HCT116 (cell line): Measurements from ENCODE around the gene MAML3. TPM values are rescaled to one million over a fixed set of nuclear protein-coding genes. Genes with fewer than 3 reads are reported as not detected.

Experiments
- ATAC-seq: fragments of 200-7000 bp; cut with Tn5 transposase; 2 replicates; pipeline ENCODE4 v1.9.1; 2020; ENCODE audit warnings: mild to moderate bottlenecking, moderate library complexity
- BruUV-seq: library from RNA; stranded (reverse); fragments of 400-500 nt; replicated peaks from 2 replicates; lab custom pipeline; 2021; lab: Mats Ljungman, UMichigan
- CTCF ChIA-PET: fragments of 300-600 bp; sonication (Branson Sonifier 250); formaldehyde crosslinking; loops from one replicate; lab custom pipeline; 2021; ENCODE audit warnings: antibody characterized with exemption; lab: Charles Lee
- POLR2A ChIA-PET: fragments of 300-600, 350-600 bp; sonication (Branson Sonifier 250); formaldehyde crosslinking; loops from one replicate; lab custom pipeline; 2021; ENCODE audit warnings: antibody characterized with exemption; lab: Charles Lee
- RAD21 ChIA-PET, 2 experiments: fragments of 300-600 bp; sonication (Branson Sonifier 250); formaldehyde crosslinking; loops; one replicate each; lab custom pipeline; 2023; ENCODE audit warnings: low total read pairs in 2 of 2; ENCODE audit not compliant: uncharacterized antibody in 2 of 2, unreplicated experiment in 2 of 2, low non-redundant PET in 1 of 2; lab: Charles Lee
- DNase-seq: peaks from one replicate; pipeline ENCODE4 v3.0.0-alpha.2; 2010; ENCODE audit warnings: low read depth, low spot score
- H2AFZ ChIP-seq: fragments of 200-600 bp; shearing (Covaris generic), sonication (generic); 2 replicates; pipeline ENCODE4 v1.6.1; 2017; ENCODE audit warnings: low read depth, mixed run types, mixed read lengths, antibody characterized with exemption, low read length; ENCODE audit not compliant: poor library complexity, severe bottlenecking
- H3K27ac ChIP-seq: 2 replicates; pipeline ENCODE4 v1.5.1; 2012; ENCODE audit warnings: low read depth, low read length
- H3K27me3 ChIP-seq: fragments of 200-600 bp; sonication (generic); 2 replicates; pipeline ENCODE4 v1.6.1; 2016; ENCODE audit warnings: mixed run types, low read length, mixed read lengths; ENCODE audit not compliant: insufficient read depth
- H3K36me3 ChIP-seq, 2 experiments: fragments of 200-500 bp in 1 of 2; fragments of 200-600 bp in 1 of 2; sonication (Bioruptor generic) in 1 of 2; sonication (generic) in 1 of 2; 2 replicates each; pipeline versions ENCODE4 v1.5.1 to v1.6.1; 2014 to 2016; ENCODE audit warnings: low read length in 2 of 2, inconsistent platforms in 1 of 2, mixed read lengths in 1 of 2, mixed run types in 1 of 2; ENCODE audit not compliant: insufficient read depth in 2 of 2, control insufficient read depth in 1 of 2
- H3K4me1 ChIP-seq, 2 experiments: fragments of 200-600 bp in 1 of 2; sonication (generic) in 1 of 2; 2 replicates each; pipeline versions ENCODE4 v1.5.1 to v1.6.1; 2012 to 2017; ENCODE audit warnings: low read length in 2 of 2, inconsistent platforms in 1 of 2, mild to moderate bottlenecking in 1 of 2, mixed read lengths in 1 of 2, mixed run types in 1 of 2, moderate library complexity in 1 of 2; ENCODE audit not compliant: insufficient read depth in 2 of 2, control insufficient read depth in 1 of 2
- H3K4me2 ChIP-seq: fragments of 200-600 bp; sonication (generic); 2 replicates; pipeline ENCODE4 v1.6.1; 2017; ENCODE audit warnings: mixed run types, low read length, mixed read lengths
- H3K4me3 ChIP-seq, 2 experiments: fragments of 200-600 bp in 1 of 2; sonication (generic) in 1 of 2; replicated peaks in 1 of 2; 2 replicates each; pipeline ENCODE4 v1.5.1; 2011 to 2016; ENCODE audit warnings: low read length in 2 of 2, control low read depth in 1 of 2, low read depth in 1 of 2, mild to moderate bottlenecking in 1 of 2, mixed read lengths in 1 of 2, mixed run types in 1 of 2
- H3K79me2 ChIP-seq: fragments of 200-600 bp; sonication (generic); 2 replicates; pipeline ENCODE4 v1.6.1; 2017; ENCODE audit warnings: mild to moderate bottlenecking, mixed run types, low read length, moderate library complexity, mixed read lengths; ENCODE audit not compliant: insufficient read depth
- H3K9ac ChIP-seq: fragments of 200-600 bp; sonication (generic); 2 replicates; pipeline ENCODE4 v1.6.1; 2016; ENCODE audit warnings: low read length, mixed read lengths
- H3K9me2 ChIP-seq: fragments of 200-600 bp; sonication (generic), shearing (Covaris generic); 2 replicates; pipeline ENCODE4 v1.6.1; 2017; ENCODE audit warnings: mixed run types, mild to moderate bottlenecking, moderate library complexity; ENCODE audit not compliant: insufficient read depth
- H3K9me3 ChIP-seq, 2 experiments: fragments of 200-500 bp in 1 of 2; fragments of 200-600 bp in 1 of 2; sonication (Bioruptor generic) in 1 of 2; sonication (generic) in 1 of 2; 2 replicates each; pipeline ENCODE4 v1.6.1; 2014 to 2017; ENCODE audit warnings: low read length in 2 of 2, mixed read lengths in 2 of 2, inconsistent platforms in 1 of 2, low read depth in 1 of 2, mild to moderate bottlenecking in 1 of 2, mixed run types in 1 of 2, moderate library complexity in 1 of 2; ENCODE audit not compliant: control insufficient read depth in 1 of 2, insufficient read depth in 1 of 2
- H4K20me1 ChIP-seq: fragments of 200-600 bp; sonication (generic), shearing (Covaris generic); 2 replicates; pipeline ENCODE4 v1.6.1; 2017; ENCODE audit warnings: mixed run types, mild to moderate bottlenecking, moderate library complexity; ENCODE audit not compliant: insufficient read depth
- ATF3 ChIP-seq: IDR thresholded peaks from 2 replicates; pipeline ENCODE4 v1.6.1; 2012
- CBX3 ChIP-seq: IDR thresholded peaks from 2 replicates; pipeline ENCODE4 v1.6.1; 2012; ENCODE audit warnings: low read depth
- CEBPB ChIP-seq: IDR thresholded peaks from 2 replicates; pipeline ENCODE4 v1.6.1; 2012; ENCODE audit warnings: low read depth
- CTCF ChIP-seq, 3 experiments: fragments of 200-600 bp in 1 of 3; sonication (generic) in 1 of 3; IDR thresholded peaks in 2 of 3; conservative IDR thresholded peaks in 1 of 3; 2 replicates each; pipeline ENCODE4 v1.5.1; 2012 to 2017; ENCODE audit warnings: low read depth in 2 of 3, low read length in 2 of 3, antibody characterized with exemption in 1 of 3, borderline replicate concordance in 1 of 3, control low read depth in 1 of 3, mild to moderate bottlenecking in 1 of 3, mixed read lengths in 1 of 3, mixed run types in 1 of 3, moderate library complexity in 1 of 3; ENCODE audit not compliant: insufficient read depth in 1 of 3
- EGR1 ChIP-seq: IDR thresholded peaks from 2 replicates; pipeline ENCODE4 v1.6.1; 2012; ENCODE audit warnings: low read depth
- EZH2 ChIP-seq: fragments of 200-600 bp; sonication (generic); IDR thresholded peaks from 2 replicates; pipeline ENCODE4 v1.6.1; 2017; ENCODE audit warnings: antibody characterized with exemption, mixed run types
- FOSL1 ChIP-seq: IDR thresholded peaks from 2 replicates; pipeline ENCODE4 v1.6.1; 2012; ENCODE audit warnings: low read depth
- JUND ChIP-seq: IDR thresholded peaks from 2 replicates; pipeline ENCODE4 v1.6.1; 2012
- POLR2AphosphoS5 ChIP-seq: IDR thresholded peaks from 2 replicates; pipeline ENCODE4 v1.6.1; 2011; ENCODE audit warnings: mild to moderate bottlenecking, low read depth, low read length, moderate library complexity
- REST ChIP-seq: IDR thresholded peaks from 2 replicates; pipeline ENCODE4 v1.6.1; 2012; ENCODE audit warnings: low read depth
- SIN3A ChIP-seq: IDR thresholded peaks from 2 replicates; pipeline ENCODE4 v1.6.1; 2012; ENCODE audit warnings: low read depth
- TCF7L2 ChIP-seq: IDR thresholded peaks from 2 replicates; pipeline ENCODE4 v1.7.0; 2011; ENCODE audit warnings: borderline replicate concordance, inconsistent platforms; ENCODE audit not compliant: insufficient read depth, insufficient read length; ENCODE audit errors: extremely low read depth
- ZFX ChIP-seq: fragments of 450-650 bp; IDR thresholded peaks from 2 replicates; pipeline ENCODE4 v1.6.1; 2017
- intact Hi-C: fragments of 100-400 bp; cut with micrococcal nuclease; formaldehyde crosslinking; loops from 2 replicates; pipeline ENCODE4 v1.10.0; 2022
- total RNA-seq: library from RNA; stranded (reverse); gene quantifications from one replicate; pipeline ENCODE4 v1.2.1, GENCODE V29; 2021; ENCODE audit not compliant: unreplicated experiment

Gene MAML3
- total RNA-seq, 1 experiment from 2014 or later: 3.1 TPM

- Histone ChIP-seq H3K36me3 (no peaks in the 10 kb centered on the region), H3K4me1 (peaks cover 0 to 18% of the 10 kb centered on the region in 2 experiments), H2AFZ (no peak overlapping the region), H3K4me3 (no peak overlapping the region), H3K27ac (no peak overlapping the region), H3K9ac (no peak overlapping the region), H3K27me3 (no peaks in the 10 kb centered on the region), H3K79me2 (no peaks in the 10 kb centered on the region), H3K9me3 (no peaks in the 10 kb centered on the region), H3K4me2 (no peak overlapping the region), H4K20me1 (no peaks in the 10 kb centered on the region), H3K9me2 (no peaks in the 10 kb centered on the region; the same call in 1 of the 2 replicates)
- intact Hi-C loops: no loop called here
- CTCF ChIA-PET: no interaction called here
- TF ChIP-seq POLR2AphosphoS5: no peak
- TF ChIP-seq JUND: no peak
- no peak for TF ChIP-seq SIN3A
- RAD21 ChIA-PET: no interaction called here
- ATAC-seq (no peak), DNase-seq (no peak)
- POLR2A ChIA-PET: no interaction called here
- no TSS peak for BruUV-seq
Observed at GRCh38 chr4:140157341-140157740, 3.4 kb upstream of the MAML3 start.

- no TSS peak for BruUV-seq
- Histone ChIP-seq H3K9me2 (no peaks in the 10 kb centered on the region; the same call in 1 of the 2 replicates), H3K27me3 (no peaks in the 10 kb centered on the region), H3K9ac (no peak overlapping the region), H3K9me3 (no peaks in the 10 kb centered on the region), H3K27ac (no peak overlapping the region), H3K79me2 (no peaks in the 10 kb centered on the region), H4K20me1 (no peaks in the 10 kb centered on the region), H3K4me3 (no peak overlapping the region), H3K4me1 (peaks cover 0 to 21% of the 10 kb centered on the region in 2 experiments), H3K36me3 (no peaks in the 10 kb centered on the region), H3K4me2 (no peak overlapping the region), H2AFZ (no peak overlapping the region)
- POLR2A ChIA-PET: no interaction called here
- RAD21 ChIA-PET: no interaction called here
- no peak for DNase-seq
- TF ChIP-seq POLR2AphosphoS5 (no peak), ATF3 (no peak), ZFX (no peak), FOSL1 (no peak), CTCF (IDR thresholded peaks at IDR 0.05 in 2 of 3, conservative IDR thresholded peaks at IDR 0.05 in 1 of 3; ENCODE audit: borderline replicate concordance in 1 of 3, insufficient read depth in 1 of 3, low read depth in 2 of 3, low read length in 2 of 3) (no peak), JUND (no peak), TCF7L2 (no peak), EZH2 (no peak), CBX3 (no peak), EGR1 (no peak), CEBPB (no peak), REST (no peak)
- ATAC-seq: no peak
- intact Hi-C loops: no loop called here
- CTCF ChIA-PET: interaction anchor here (2.0 kb wide), 1 partner anchor 96 kb away, joined by 5 read pairs; no protein-coding TSS in a partner anchor
Observed at GRCh38 chr4:140156529-140157171, 2.7 kb upstream of the MAML3 start.
